Lower leg skin (tissue), 3 donors: ENCODE measurements around the gene CHST15.

Source experiments
- CTCF ChIP-seq, 3 donors: fragments of 450-650 bp; IDR thresholded peaks; one replicate each; pipeline ENCODE4 v1.5.1; 2016; ENCODE audit warnings: antibody characterized with exemption in 3 of 3, mild to moderate bottlenecking in 3 of 3, moderate library complexity in 2 of 3
- POLR2A ChIP-seq, 2 donors: fragments of 450-650 bp; IDR thresholded peaks; one replicate each; pipeline ENCODE4 v1.6.1; 2016 to 2017; ENCODE audit warnings: antibody characterized with exemption in 2 of 2, mild to moderate bottlenecking in 1 of 2, moderate library complexity in 1 of 2

GRCh38 chr10:123991611-123992570 lies 101.5 kb downstream of the CHST15 start:
- no peak for TF ChIP-seq CTCF (IDR thresholded peaks at IDR 0.05)
- TF ChIP-seq POLR2A (IDR thresholded peaks at IDR 0.05), result no peak
